Fibroblast of lung (primary cell): ENCODE results near the gene PID1.

Experiments used
- EZH2 ChIP-seq: IDR thresholded peaks from 2 replicates; pipeline ENCODE4 v1.5.1; 2012; ENCODE audit warnings: low read length, control low read depth, mild to moderate bottlenecking; ENCODE audit errors: missing control alignments
- TF ChIP-seq, protein P1 (sequence below), 2 donors: IDR thresholded peaks in 1 of 2; conservative IDR thresholded peaks in 1 of 2; 1 replicate in 1 of 2; 2 replicates in 1 of 2; pipeline ENCODE4 v1.5.1; 2011 to 2012; ENCODE audit warnings: low read length in 2 of 2, control low read depth in 1 of 2, inconsistent platforms in 1 of 2, low read depth in 1 of 2, mild to moderate bottlenecking in 1 of 2

DNA sequence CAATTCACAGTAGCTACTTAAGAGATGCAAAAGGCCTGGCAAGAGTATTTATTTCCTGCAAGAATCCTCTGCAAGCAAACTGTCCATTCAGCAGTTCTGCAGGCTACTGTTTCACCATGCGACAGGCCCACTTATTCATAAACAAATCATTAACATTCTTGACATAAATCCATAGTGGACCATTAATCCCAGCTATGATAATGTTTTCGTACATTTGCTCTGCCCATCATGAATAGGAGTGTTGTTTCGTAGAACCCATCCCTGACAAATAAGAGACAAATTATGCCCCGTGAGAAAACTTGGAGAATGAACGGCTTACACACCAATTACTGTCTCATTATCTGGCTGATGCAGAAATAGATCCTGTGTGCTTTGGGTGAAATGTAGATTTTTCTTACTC lies 65.4 kb downstream of the PID1 start:
- TF ChIP-seq, protein P1, sequence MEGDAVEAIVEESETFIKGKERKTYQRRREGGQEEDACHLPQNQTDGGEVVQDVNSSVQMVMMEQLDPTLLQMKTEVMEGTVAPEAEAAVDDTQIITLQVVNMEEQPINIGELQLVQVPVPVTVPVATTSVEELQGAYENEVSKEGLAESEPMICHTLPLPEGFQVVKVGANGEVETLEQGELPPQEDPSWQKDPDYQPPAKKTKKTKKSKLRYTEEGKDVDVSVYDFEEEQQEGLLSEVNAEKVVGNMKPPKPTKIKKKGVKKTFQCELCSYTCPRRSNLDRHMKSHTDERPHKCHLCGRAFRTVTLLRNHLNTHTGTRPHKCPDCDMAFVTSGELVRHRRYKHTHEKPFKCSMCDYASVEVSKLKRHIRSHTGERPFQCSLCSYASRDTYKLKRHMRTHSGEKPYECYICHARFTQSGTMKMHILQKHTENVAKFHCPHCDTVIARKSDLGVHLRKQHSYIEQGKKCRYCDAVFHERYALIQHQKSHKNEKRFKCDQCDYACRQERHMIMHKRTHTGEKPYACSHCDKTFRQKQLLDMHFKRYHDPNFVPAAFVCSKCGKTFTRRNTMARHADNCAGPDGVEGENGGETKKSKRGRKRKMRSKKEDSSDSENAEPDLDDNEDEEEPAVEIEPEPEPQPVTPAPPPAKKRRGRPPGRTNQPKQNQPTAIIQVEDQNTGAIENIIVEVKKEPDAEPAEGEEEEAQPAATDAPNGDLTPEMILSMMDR (conservative IDR thresholded peaks at IDR 0.05 in 1 of 2, IDR thresholded peaks at IDR 0.05 in 1 of 2; ENCODE audit: low read depth in 1 of 2, low read length in 2 of 2), result no peak
- no peak for TF ChIP-seq EZH2
